SK-N-SH (cell line): ENCODE measurements around the gene SGPP1. TPM values are rescaled to one million over a fixed set of nuclear protein-coding genes. Genes with fewer than 3 reads are reported as not detected.

Experiments
- CTCF ChIA-PET: fragments of 300-600, 350-600 bp; formaldehyde crosslinking; extraction: SDS; loops from one replicate; lab custom pipeline; 2021; lab: Yijun Ruan, JAX
- POLR2A ChIA-PET: fragments of 350-600 bp; sonication (Branson Sonifier 250); formaldehyde crosslinking; extraction: SDS; loops from one replicate; lab custom pipeline; 2020; ENCODE audit warnings: antibody characterized with exemption, inconsistent platforms; lab: Yijun Ruan, JAX
- DNase-seq: peaks from one replicate; pipeline ENCODE4 v3.0.0; 2012
- H2AFZ ChIP-seq: fragments of 200-600 bp; sonication (generic); 2 replicates; pipeline ENCODE4 v1.8.1; 2016; ENCODE audit warnings: antibody characterized with exemption, mild to moderate bottlenecking, low read depth
- H3F3A ChIP-seq: fragments of 200-600 bp; sonication (generic); replicated peaks from 2 replicates; pipeline ENCODE3; 2016; ENCODE audit warnings: antibody characterized with exemption, mild to moderate bottlenecking; ENCODE audit not compliant: insufficient read depth
- H3K27ac ChIP-seq, 2 experiments: fragments of 200-500 bp in 1 of 2; fragments of 200-600 bp in 1 of 2; sonication (Bioruptor generic) in 1 of 2; sonication (generic), shearing (Covaris generic) in 1 of 2; 2 replicates each; pipeline versions ENCODE4 v1.5.1 to v1.6.1; 2014 to 2016; ENCODE audit warnings: low read depth in 2 of 2, inconsistent platforms in 1 of 2, low read length in 1 of 2, mild to moderate bottlenecking in 1 of 2, mixed read lengths in 1 of 2
- H3K27me3 ChIP-seq: fragments of 200-600 bp; sonication (generic), shearing (Covaris generic); 2 replicates; pipeline ENCODE4 v1.6.1; 2016; ENCODE audit warnings: mixed run types; ENCODE audit not compliant: insufficient read depth
- H3K36me3 ChIP-seq, 2 experiments: fragments of 200-500 bp in 1 of 2; fragments of 200-600 bp in 1 of 2; sonication (Bioruptor generic) in 1 of 2; sonication (generic) in 1 of 2; replicated peaks in 1 of 2; 2 replicates each; pipeline versions ENCODE3 to v1.5.1; 2014 to 2016; ENCODE audit warnings: low read length in 1 of 2, mild to moderate bottlenecking in 1 of 2; ENCODE audit not compliant: insufficient read depth in 2 of 2, control insufficient read depth in 1 of 2
- H3K4me1 ChIP-seq, 2 experiments: fragments of 200-500 bp in 1 of 2; fragments of 200-600 bp in 1 of 2; sonication (Bioruptor generic) in 1 of 2; sonication (generic), shearing (Covaris generic) in 1 of 2; 2 replicates each; pipeline versions ENCODE4 v1.5.1 to v1.6.1; 2014 to 2016; ENCODE audit warnings: low read depth in 1 of 2, low read length in 1 of 2, mixed run types in 1 of 2; ENCODE audit not compliant: insufficient read depth in 2 of 2, control insufficient read depth in 1 of 2
- H3K4me2 ChIP-seq: fragments of 200-600 bp; sonication (generic), shearing (Covaris generic); 2 replicates; pipeline ENCODE4 v1.6.1; 2017; ENCODE audit warnings: mixed run types
- H3K4me3 ChIP-seq, 2 experiments: fragments of 200-500 bp in 1 of 2; fragments of 200-600 bp in 1 of 2; sonication (Bioruptor generic) in 1 of 2; sonication (generic), shearing (Covaris generic) in 1 of 2; 2 replicates each; pipeline versions ENCODE4 v1.5.1 to v1.8.1; 2014 to 2016; ENCODE audit warnings: low read depth in 2 of 2, inconsistent platforms in 1 of 2, low read length in 1 of 2, mild to moderate bottlenecking in 1 of 2, mixed read lengths in 1 of 2, moderate library complexity in 1 of 2
- H3K79me2 ChIP-seq: fragments of 200-600 bp; sonication (generic); 2 replicates; pipeline ENCODE4 v1.8.1; 2017; ENCODE audit warnings: mild to moderate bottlenecking; ENCODE audit not compliant: insufficient read depth
- H3K9ac ChIP-seq: fragments of 200-600 bp; sonication (generic); 2 replicates; pipeline ENCODE4 v1.6.1; 2017; ENCODE audit warnings: mixed run types
- H3K9me2 ChIP-seq: fragments of 200-600 bp; sonication (generic); 2 replicates; pipeline ENCODE4 v1.6.1; 2017; ENCODE audit warnings: mixed run types
- H3K9me3 ChIP-seq: fragments of 200-600 bp; sonication (generic); 2 replicates; pipeline ENCODE4 v1.6.1; 2017; ENCODE audit warnings: mixed run types, mild to moderate bottlenecking, moderate library complexity
- H4K20me1 ChIP-seq: fragments of 200-600 bp; sonication (generic); 2 replicates; pipeline ENCODE4 v1.6.1; 2017; ENCODE audit warnings: mild to moderate bottlenecking, mixed run types; ENCODE audit not compliant: insufficient read depth
- CHD2 ChIP-seq: fragments of 150-350 bp; IDR thresholded peaks from 2 replicates; pipeline ENCODE4 v1.6.1; 2018; ENCODE audit warnings: low read length; ENCODE audit not compliant: partially characterized antibody
- CTCF ChIP-seq: fragments of 200-600 bp; sonication (generic); IDR thresholded peaks from 2 replicates; pipeline ENCODE4 v1.6.1; 2017; ENCODE audit warnings: antibody characterized with exemption, mild to moderate bottlenecking, moderate library complexity
- ELF1 ChIP-seq: IDR thresholded peaks from 2 replicates; pipeline ENCODE4 v1.4.0; 2012
- EP300 ChIP-seq, 2 experiments: IDR thresholded peaks; 2 replicates each; pipeline versions ENCODE4 v1.4.0 to v1.6.1; 2012; ENCODE audit warnings: borderline replicate concordance in 1 of 2, low read depth in 1 of 2, low read length in 1 of 2
- FOSL2 ChIP-seq: IDR thresholded peaks from 2 replicates; pipeline ENCODE4 v1.4.0; 2012; ENCODE audit warnings: low read depth, mild to moderate bottlenecking, moderate library complexity, borderline replicate concordance
- FOXJ3 ChIP-seq: sonication (generic); formaldehyde crosslinking; IDR thresholded peaks from 2 replicates; pipeline ENCODE4 v1.5.1; 2020; ENCODE audit warnings: mild to moderate bottlenecking, missing genetic modification reagents
- FOXM1 ChIP-seq: IDR thresholded peaks from 2 replicates; pipeline ENCODE4 v1.4.0; 2012; ENCODE audit warnings: low read depth, mild to moderate bottlenecking
- GATA2 ChIP-seq: sonication (generic); formaldehyde crosslinking; IDR thresholded peaks from 2 replicates; pipeline ENCODE4 v1.5.0; 2020; ENCODE audit warnings: mild to moderate bottlenecking, missing genetic modification reagents
- JUND ChIP-seq: IDR thresholded peaks from 2 replicates; pipeline ENCODE4 v1.4.0; 2012
- NFIC ChIP-seq: IDR thresholded peaks from 2 replicates; pipeline ENCODE4 v1.4.0; 2012; ENCODE audit warnings: borderline replicate concordance
- RAD21 ChIP-seq: IDR thresholded peaks from 2 replicates; pipeline ENCODE4 v1.6.1; 2012; ENCODE audit warnings: mild to moderate bottlenecking, low read length
- RCOR1 ChIP-seq: fragments of 150-350 bp; IDR thresholded peaks from 2 replicates; pipeline ENCODE4 v1.6.1; 2017; ENCODE audit warnings: antibody characterized with exemption, low read length
- RXRA ChIP-seq: IDR thresholded peaks from 2 replicates; pipeline ENCODE4 v1.4.0; 2012; ENCODE audit warnings: low read depth, mild to moderate bottlenecking, borderline replicate concordance
- SIN3A ChIP-seq: IDR thresholded peaks from 2 replicates; pipeline ENCODE4 v1.6.1; 2012; ENCODE audit warnings: low read depth, mild to moderate bottlenecking, low read length, moderate library complexity, borderline replicate concordance
- TAF1 ChIP-seq: IDR thresholded peaks from 2 replicates; pipeline ENCODE4 v1.6.1; 2012; ENCODE audit warnings: low read depth, mild to moderate bottlenecking, low read length, moderate library complexity, borderline replicate concordance
- USF1 ChIP-seq: IDR thresholded peaks from 2 replicates; pipeline ENCODE4 v1.4.0; 2012; ENCODE audit warnings: low read depth, borderline replicate concordance
- WGBS: methylation state at CpG from one replicate; pipeline ENCODE4 v1.1.6; 2017; ENCODE audit warnings: low lambda C conversion rate; 5-methylcytosine and 5-hydroxymethylcytosine counted together
- polyA plus RNA-seq, 3 experiments: library from polyadenylated mRNA; depleted of rRNA; stranded (reverse); fragments of >200 nt; gene quantifications; 2 replicates each; pipeline ENCODE4 v1.2.3, GENCODE V29; 2012
- TF ChIP-seq, protein P1 (sequence below): IDR thresholded peaks from 2 replicates; pipeline ENCODE4 v1.4.0; 2012; ENCODE audit warnings: low read depth, borderline replicate concordance
- TF ChIP-seq, protein P2 (sequence below): IDR thresholded peaks from 2 replicates; pipeline ENCODE4 v1.6.1; 2012; ENCODE audit warnings: mild to moderate bottlenecking, low read depth, low read length, moderate library complexity

The SGPP1 gene
- polyA plus RNA-seq, 1 of the 3 experiments (the other 2 are of a cell fraction) = 8.4 TPM

DNA sequence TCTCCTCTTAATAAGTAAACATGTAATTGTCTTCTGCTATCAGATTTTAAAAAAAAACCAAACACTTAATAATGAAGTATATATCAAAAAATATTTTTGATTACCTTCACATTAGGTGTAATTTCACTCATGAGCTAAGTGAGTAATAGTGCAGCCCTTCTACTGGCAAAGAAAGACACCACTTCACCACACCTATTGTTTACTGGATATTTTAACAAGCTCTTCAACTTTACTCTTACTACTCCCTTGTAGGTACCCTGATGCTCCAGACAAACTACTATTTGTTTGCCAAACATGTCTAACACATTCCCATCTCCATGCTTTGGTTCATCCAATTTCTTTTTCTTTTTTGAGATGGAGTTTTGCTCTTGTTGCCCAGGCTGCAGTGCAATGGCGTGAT is 49.3 kb downstream of the SGPP1 start:
- Histone ChIP-seq H2AFZ (no peak overlapping the region), H3K4me2 (no peak overlapping the region), H3K79me2 (no peaks in the 10 kb centered on the region), H3K9me3 (no peaks in the 10 kb centered on the region), H3F3A (no peaks in the 10 kb centered on the region), H3K9ac (no peak overlapping the region), H3K27me3 (no peaks in the 10 kb centered on the region), H3K9me2 (no peaks in the 10 kb centered on the region), H3K4me1 (no peaks in the 10 kb centered on the region), H4K20me1 (no peaks in the 10 kb centered on the region), H3K4me3 (no peak overlapping the region), H3K36me3 (peaks cover 0 to 15% of the 10 kb centered on the region in 2 experiments), H3K27ac (0 out of 4 replicates have a peak overlapping the region, but pooled peaks of 1 of the 2 experiments have one; percentile 2)
- 100% methylated on average over 1 of the region's 1 CpG for WGBS
- TF ChIP-seq, protein P1, sequence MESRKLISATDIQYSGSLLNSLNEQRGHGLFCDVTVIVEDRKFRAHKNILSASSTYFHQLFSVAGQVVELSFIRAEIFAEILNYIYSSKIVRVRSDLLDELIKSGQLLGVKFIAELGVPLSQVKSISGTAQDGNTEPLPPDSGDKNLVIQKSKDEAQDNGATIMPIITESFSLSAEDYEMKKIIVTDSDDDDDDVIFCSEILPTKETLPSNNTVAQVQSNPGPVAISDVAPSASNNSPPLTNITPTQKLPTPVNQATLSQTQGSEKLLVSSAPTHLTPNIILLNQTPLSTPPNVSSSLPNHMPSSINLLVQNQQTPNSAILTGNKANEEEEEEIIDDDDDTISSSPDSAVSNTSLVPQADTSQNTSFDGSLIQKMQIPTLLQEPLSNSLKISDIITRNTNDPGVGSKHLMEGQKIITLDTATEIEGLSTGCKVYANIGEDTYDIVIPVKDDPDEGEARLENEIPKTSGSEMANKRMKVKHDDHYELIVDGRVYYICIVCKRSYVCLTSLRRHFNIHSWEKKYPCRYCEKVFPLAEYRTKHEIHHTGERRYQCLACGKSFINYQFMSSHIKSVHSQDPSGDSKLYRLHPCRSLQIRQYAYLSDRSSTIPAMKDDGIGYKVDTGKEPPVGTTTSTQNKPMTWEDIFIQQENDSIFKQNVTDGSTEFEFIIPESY = no peak
- no peak for TF ChIP-seq RXRA
- no peak for DNase-seq
- ChIA-PET CTCF (interaction anchor here (0.8 kb wide), 1 partner anchor 290 kb away, joined by 3 read pairs; no protein-coding TSS in a partner anchor), POLR2A (no interaction called here)

GRCh38 chr14:63677891-63678379 is 49.9 kb downstream of the SGPP1 start:
- CTCF ChIA-PET = no interaction called here
- H3K9me2 ChIP-seq = no peaks in the 10 kb centered on the region
- H3K4me1 ChIP-seq = no peaks in the 10 kb centered on the region
- no peak overlapping the region for H3K4me2 ChIP-seq
- H4K20me1 ChIP-seq = no peaks in the 10 kb centered on the region
- no peak overlapping the region for H2AFZ ChIP-seq
- no peaks in the 10 kb centered on the region for H3K27me3 ChIP-seq
- H3K9me3 ChIP-seq = no peaks in the 10 kb centered on the region
- H3K79me2 ChIP-seq = no peaks in the 10 kb centered on the region
- POLR2A ChIA-PET = no interaction called here
- H3K27ac ChIP-seq = 0 out of 4 replicates have a peak overlapping the region, but pooled peaks of 1 of the 2 experiments have one; percentile 2
- 86% methylated on average over 3 of the region's 3 CpGs for WGBS
- H3K4me3 ChIP-seq = no peak overlapping the region
- no peak for DNase-seq
- peaks cover 0 to 15% of the 10 kb centered on the region in 2 experiments for H3K36me3 ChIP-seq
- no peak overlapping the region for H3K9ac ChIP-seq
- no peaks in the 10 kb centered on the region for H3F3A ChIP-seq
- TF ChIP-seq EP300 (IDR thresholded peaks at IDR 0.05; ENCODE audit: borderline replicate concordance in 1 of 2, low read depth in 1 of 2, low read length in 1 of 2) (peak in 1 of 2 experiments; percentile 36; a peak in 1 of 4 replicates), GATA2 (CRISPR knock-in tag) (no peak), CHD2 (no peak), FOSL2 (peak; percentile 61; the same call in 1 of the 2 replicates), SIN3A (no peak), RCOR1 (no peak), NFIC (peak; percentile 55), CTCF (no peak), FOXM1 (no peak), JUND (peak; percentile 57), TAF1 (no peak), ELF1 (no peak), USF1 (no peak), RAD21 (no peak), FOXJ3 (CRISPR knock-in tag) (no peak)
- TF ChIP-seq, protein P2, sequence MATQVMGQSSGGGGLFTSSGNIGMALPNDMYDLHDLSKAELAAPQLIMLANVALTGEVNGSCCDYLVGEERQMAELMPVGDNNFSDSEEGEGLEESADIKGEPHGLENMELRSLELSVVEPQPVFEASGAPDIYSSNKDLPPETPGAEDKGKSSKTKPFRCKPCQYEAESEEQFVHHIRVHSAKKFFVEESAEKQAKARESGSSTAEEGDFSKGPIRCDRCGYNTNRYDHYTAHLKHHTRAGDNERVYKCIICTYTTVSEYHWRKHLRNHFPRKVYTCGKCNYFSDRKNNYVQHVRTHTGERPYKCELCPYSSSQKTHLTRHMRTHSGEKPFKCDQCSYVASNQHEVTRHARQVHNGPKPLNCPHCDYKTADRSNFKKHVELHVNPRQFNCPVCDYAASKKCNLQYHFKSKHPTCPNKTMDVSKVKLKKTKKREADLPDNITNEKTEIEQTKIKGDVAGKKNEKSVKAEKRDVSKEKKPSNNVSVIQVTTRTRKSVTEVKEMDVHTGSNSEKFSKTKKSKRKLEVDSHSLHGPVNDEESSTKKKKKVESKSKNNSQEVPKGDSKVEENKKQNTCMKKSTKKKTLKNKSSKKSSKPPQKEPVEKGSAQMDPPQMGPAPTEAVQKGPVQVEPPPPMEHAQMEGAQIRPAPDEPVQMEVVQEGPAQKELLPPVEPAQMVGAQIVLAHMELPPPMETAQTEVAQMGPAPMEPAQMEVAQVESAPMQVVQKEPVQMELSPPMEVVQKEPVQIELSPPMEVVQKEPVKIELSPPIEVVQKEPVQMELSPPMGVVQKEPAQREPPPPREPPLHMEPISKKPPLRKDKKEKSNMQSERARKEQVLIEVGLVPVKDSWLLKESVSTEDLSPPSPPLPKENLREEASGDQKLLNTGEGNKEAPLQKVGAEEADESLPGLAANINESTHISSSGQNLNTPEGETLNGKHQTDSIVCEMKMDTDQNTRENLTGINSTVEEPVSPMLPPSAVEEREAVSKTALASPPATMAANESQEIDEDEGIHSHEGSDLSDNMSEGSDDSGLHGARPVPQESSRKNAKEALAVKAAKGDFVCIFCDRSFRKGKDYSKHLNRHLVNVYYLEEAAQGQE = no peak
